Calu3 (cell line): ENCODE data around the gene IZUMO4. TPM values are rescaled to one million over a fixed set of nuclear protein-coding genes. Genes with fewer than 3 reads are reported as not detected.

ENCODE experiments used
- BruUV-seq: library from RNA; stranded (reverse); fragments of 400-500 nt; replicated peaks from 2 replicates; lab custom pipeline; 2021; lab: Mats Ljungman, UMichigan
- CTCF ChIA-PET: fragments of 300-600 bp; sonication (Branson Sonifier 250); formaldehyde crosslinking; loops from one replicate; lab custom pipeline; 2022; ENCODE audit warnings: antibody characterized with exemption; lab: Charles Lee
- DNase-seq: peaks from one replicate; pipeline ENCODE4 v3.0.0; 2022
- H3K27ac Mint-ChIP-seq: one replicate; pipeline ENCODE4 v1.8.0; 2022; ENCODE audit warnings: mixed read lengths; ENCODE audit not compliant: unreplicated experiment
- H3K27me3 Mint-ChIP-seq: one replicate; pipeline ENCODE4 v1.8.0; 2022; ENCODE audit warnings: mixed read lengths; ENCODE audit not compliant: unreplicated experiment
- H3K36me3 Mint-ChIP-seq: one replicate; pipeline ENCODE4 v1.8.0; 2022; ENCODE audit warnings: mild to moderate bottlenecking, moderate library complexity, mixed read lengths; ENCODE audit not compliant: insufficient read depth, unreplicated experiment
- H3K4me1 Mint-ChIP-seq: one replicate; pipeline ENCODE4 v1.8.0; 2022; ENCODE audit warnings: mild to moderate bottlenecking, low read depth, mixed read lengths; ENCODE audit not compliant: unreplicated experiment
- H3K4me3 Mint-ChIP-seq: one replicate; pipeline ENCODE4 v1.8.0; 2022; ENCODE audit warnings: mild to moderate bottlenecking, low read depth, moderate library complexity, mixed read lengths; ENCODE audit not compliant: unreplicated experiment
- H3K9me3 Mint-ChIP-seq: one replicate; pipeline ENCODE4 v1.8.0; 2022; ENCODE audit warnings: low read depth, mixed read lengths; ENCODE audit not compliant: unreplicated experiment
- CTCF ChIP-seq: fragments of 200-600 bp; IDR thresholded peaks from one replicate; pipeline ENCODE4 v1.8.0; 2022; ENCODE audit warnings: antibody characterized with exemption; ENCODE audit not compliant: unreplicated experiment
- intact Hi-C: fragments of 100-400 bp; cut with micrococcal nuclease; formaldehyde crosslinking; loops from one replicate; pipeline ENCODE4 v1.10.0; 2022; ENCODE audit not compliant: unreplicated experiment
- total RNA-seq: library from RNA; stranded (reverse); gene quantifications from 2 replicates; pipeline ENCODE4 v1.2.3, GENCODE V29; 2022

Gene IZUMO4
- total RNA-seq, 1 experiment from 2014 or later, result 2.7 TPM

- TF ChIP-seq CTCF, result no peak
- Mint-ChIP-seq H3K36me3 (peaks cover 34% of the 10 kb centered on the region), H3K27me3 (no peaks in the 10 kb centered on the region), H3K4me1 (no peaks in the 10 kb centered on the region), H3K9me3 (no peaks in the 10 kb centered on the region), H3K4me3 (no peak overlapping the region), H3K27ac (no peak overlapping the region)
- DNase-seq, result no peak
- BruUV-seq, result no TSS peak
- CTCF ChIA-PET, result interaction anchor here (0.7 kb wide), 1 partner anchor 486 kb away, joined by 5 read pairs; the partner anchor contains the start of gene TCF3
- intact Hi-C loops, result no loop called here
Observed at GRCh38 chr19:2138061-2138728, 41.5 kb downstream of the IZUMO4 start.

- Mint-ChIP-seq H3K27me3 (no peaks in the 10 kb centered on the region), H3K27ac (no peak overlapping the region), H3K4me3 (no peak overlapping the region), H3K9me3 (no peaks in the 10 kb centered on the region), H3K36me3 (peaks cover 44% of the 10 kb centered on the region), H3K4me1 (no peaks in the 10 kb centered on the region)
- intact Hi-C loops, result no loop called here
- no peak for DNase-seq
- TF ChIP-seq CTCF, result no peak
- no TSS peak for BruUV-seq
- CTCF ChIA-PET, result no interaction called here
Observed at GRCh38 chr19:2139385-2140137, 42.8 kb downstream of the IZUMO4 start.

GRCh38 chr19:2140138-2140569, 43.4 kb downstream of the IZUMO4 start:
- intact Hi-C loops, result no loop called here
- no TSS peak for BruUV-seq
- DNase-seq, result no peak
- no peak for TF ChIP-seq CTCF
- H3K27ac Mint-ChIP-seq, result no peak overlapping the region
- H3K27me3 Mint-ChIP-seq, result no peaks in the 10 kb centered on the region
- H3K9me3 Mint-ChIP-seq, result no peaks in the 10 kb centered on the region
- CTCF ChIA-PET, result interaction anchor here (0.6 kb wide), 1 partner anchor 23 kb away, joined by 3 read pairs; no protein-coding TSS in a partner anchor
- peaks cover 48% of the 10 kb centered on the region for H3K36me3 Mint-ChIP-seq
- no peaks in the 10 kb centered on the region for H3K4me1 Mint-ChIP-seq
- H3K4me3 Mint-ChIP-seq, result no peak overlapping the region

- Mint-ChIP-seq H3K27ac (no peak overlapping the region), H3K27me3 (no peaks in the 10 kb centered on the region), H3K9me3 (no peaks in the 10 kb centered on the region), H3K4me1 (no peaks in the 10 kb centered on the region), H3K4me3 (no peak overlapping the region), H3K36me3 (peaks cover 39% of the 10 kb centered on the region)
- no peak for DNase-seq
- BruUV-seq, result no TSS peak
- intact Hi-C loops, result no loop called here
- CTCF ChIA-PET, result interaction anchor here (0.6 kb wide), 1 partner anchor 282 kb away, joined by 9 read pairs; no protein-coding TSS in a partner anchor
- no peak for TF ChIP-seq CTCF
Observed at GRCh38 chr19:2142173-2142829, 45.6 kb downstream of the IZUMO4 start.
